Measurements from ENCODE around the gene FBXL20.
"Not testable (repeated sequence)": the region's sequence is repeated elsewhere in the genome, so short reads cannot be mapped to it uniquely, and the experiment has no call there.

Gene FBXL20

DNA sequence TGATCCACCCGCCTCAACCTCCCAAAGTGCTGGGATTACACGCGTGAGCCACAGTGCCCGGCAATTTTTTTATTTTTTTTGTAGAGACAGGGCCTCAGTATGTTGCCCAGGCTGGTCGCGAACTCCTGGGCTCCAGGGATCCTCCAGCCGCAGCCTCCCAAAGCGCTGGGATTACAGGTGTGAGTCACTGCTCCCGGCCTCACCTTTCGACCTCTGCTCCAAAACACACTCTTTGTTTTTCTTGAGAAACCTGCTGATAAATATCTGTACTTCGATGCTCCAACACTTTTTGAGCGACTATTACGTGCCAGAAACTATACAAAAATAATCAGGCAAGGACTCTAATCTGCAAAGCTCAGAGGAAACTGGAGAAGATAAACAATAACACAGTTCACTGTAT, 48.6 kb upstream of the FBXL20 start (continued):
- TF ChIP-seq TCF4 (CRISPR knock-in tag; IDR thresholded peaks at IDR 0.05; ENCODE audit: borderline replicate concordance): no peak
- no peak for TF ChIP-seq ZNF70 (CRISPR knock-in tag; IDR thresholded peaks at IDR 0.05)
- no peak for TF ChIP-seq CSDC2 (CRISPR knock-in tag; IDR thresholded peaks at IDR 0.05)
- no peak for TF ChIP-seq ZNF565 (CRISPR knock-in tag; conservative IDR thresholded peaks at IDR 0.05; ENCODE audit: low read depth)

DNA sequence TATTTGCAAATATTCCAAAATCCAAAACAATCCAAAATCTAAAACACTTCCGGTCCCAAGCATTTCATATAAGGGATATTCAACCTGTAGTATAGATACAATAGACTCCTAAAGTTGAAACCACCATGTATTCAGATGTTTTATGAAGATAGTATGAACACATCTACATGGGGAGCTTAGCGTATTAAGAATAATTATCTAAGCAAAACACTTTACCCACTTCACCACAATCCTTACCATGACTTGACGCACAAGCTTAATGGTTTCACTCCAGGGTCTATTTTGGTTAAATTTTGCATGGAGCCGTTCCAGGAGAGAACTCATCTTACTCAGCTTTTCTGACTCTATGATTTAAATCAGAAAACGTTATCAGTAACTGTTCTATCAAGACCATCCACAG, 46.1 kb upstream of the FBXL20 start:
- ATAC-seq: no peak
- TF ChIP-seq ZFP3 (CRISPR knock-in tag; IDR thresholded peaks at IDR 0.05): no peak
- TF ChIP-seq, protein P1, sequence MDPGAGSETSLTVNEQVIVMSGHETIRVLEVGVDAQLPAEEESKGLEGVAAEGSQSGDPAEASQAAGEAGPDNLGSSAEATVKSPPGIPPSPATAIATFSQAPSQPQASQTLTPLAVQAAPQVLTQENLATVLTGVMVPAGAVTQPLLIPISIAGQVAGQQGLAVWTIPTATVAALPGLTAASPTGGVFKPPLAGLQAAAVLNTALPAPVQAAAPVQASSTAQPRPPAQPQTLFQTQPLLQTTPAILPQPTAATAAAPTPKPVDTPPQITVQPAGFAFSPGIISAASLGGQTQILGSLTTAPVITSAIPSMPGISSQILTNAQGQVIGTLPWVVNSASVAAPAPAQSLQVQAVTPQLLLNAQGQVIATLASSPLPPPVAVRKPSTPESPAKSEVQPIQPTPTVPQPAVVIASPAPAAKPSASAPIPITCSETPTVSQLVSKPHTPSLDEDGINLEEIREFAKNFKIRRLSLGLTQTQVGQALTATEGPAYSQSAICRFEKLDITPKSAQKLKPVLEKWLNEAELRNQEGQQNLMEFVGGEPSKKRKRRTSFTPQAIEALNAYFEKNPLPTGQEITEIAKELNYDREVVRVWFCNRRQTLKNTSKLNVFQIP (CRISPR knock-in tag; IDR thresholded peaks at IDR 0.05; ENCODE audit: borderline replicate concordance, low read depth): no peak
- TF ChIP-seq, protein P2, sequence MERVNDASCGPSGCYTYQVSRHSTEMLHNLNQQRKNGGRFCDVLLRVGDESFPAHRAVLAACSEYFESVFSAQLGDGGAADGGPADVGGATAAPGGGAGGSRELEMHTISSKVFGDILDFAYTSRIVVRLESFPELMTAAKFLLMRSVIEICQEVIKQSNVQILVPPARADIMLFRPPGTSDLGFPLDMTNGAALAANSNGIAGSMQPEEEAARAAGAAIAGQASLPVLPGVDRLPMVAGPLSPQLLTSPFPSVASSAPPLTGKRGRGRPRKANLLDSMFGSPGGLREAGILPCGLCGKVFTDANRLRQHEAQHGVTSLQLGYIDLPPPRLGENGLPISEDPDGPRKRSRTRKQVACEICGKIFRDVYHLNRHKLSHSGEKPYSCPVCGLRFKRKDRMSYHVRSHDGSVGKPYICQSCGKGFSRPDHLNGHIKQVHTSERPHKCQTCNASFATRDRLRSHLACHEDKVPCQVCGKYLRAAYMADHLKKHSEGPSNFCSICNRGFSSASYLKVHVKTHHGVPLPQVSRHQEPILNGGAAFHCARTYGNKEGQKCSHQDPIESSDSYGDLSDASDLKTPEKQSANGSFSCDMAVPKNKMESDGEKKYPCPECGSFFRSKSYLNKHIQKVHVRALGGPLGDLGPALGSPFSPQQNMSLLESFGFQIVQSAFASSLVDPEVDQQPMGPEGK (CRISPR knock-in tag; IDR thresholded peaks at IDR 0.05; ENCODE audit: borderline replicate concordance): no peak
- no peak for TF ChIP-seq ESRRG (CRISPR knock-in tag; IDR thresholded peaks at IDR 0.05)
- TF ChIP-seq RARB (CRISPR knock-in tag; IDR thresholded peaks at IDR 0.05): no peak
- no peak for TF ChIP-seq SNAI2 (CRISPR knock-in tag; IDR thresholded peaks at IDR 0.05)
- TF ChIP-seq ISL1 (CRISPR knock-in tag; IDR thresholded peaks at IDR 0.05): no peak
- TF ChIP-seq BACH2 (CRISPR knock-in tag; IDR thresholded peaks at IDR 0.05; ENCODE audit: borderline replicate concordance): no peak
- no peak for TF ChIP-seq ZNF565 (CRISPR knock-in tag; conservative IDR thresholded peaks at IDR 0.05; ENCODE audit: low read depth)
- TF ChIP-seq ZNF70 (CRISPR knock-in tag; IDR thresholded peaks at IDR 0.05): no peak
- TF ChIP-seq ZC3H10 (CRISPR knock-in tag; IDR thresholded peaks at IDR 0.05): no peak
- TF ChIP-seq ZNF8 (CRISPR knock-in tag; IDR thresholded peaks at IDR 0.05): no peak

DNA sequence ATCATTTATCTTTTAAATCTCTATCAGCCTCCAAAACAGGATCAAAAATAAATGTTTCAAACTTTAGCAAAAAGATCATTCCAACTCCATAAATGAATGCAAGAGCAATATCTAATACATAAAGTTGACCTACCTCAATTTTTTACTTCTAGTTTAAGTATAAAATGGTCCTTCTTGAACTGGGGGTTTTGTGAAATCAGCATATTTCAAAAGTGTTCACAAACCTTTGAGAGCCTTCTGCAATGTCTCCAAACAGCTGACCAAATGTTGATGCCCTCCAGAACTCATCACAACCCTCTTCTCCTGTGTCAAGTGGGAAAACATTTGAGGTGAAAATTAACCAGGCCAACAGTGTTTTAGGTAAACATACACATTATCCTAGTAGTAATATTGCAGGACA, 41.9 kb upstream of the FBXL20 start:
- no peak for TF ChIP-seq CREB5 (CRISPR knock-in tag; IDR thresholded peaks at IDR 0.05; ENCODE audit: low read depth)
- TF ChIP-seq, protein P1 (CRISPR knock-in tag; IDR thresholded peaks at IDR 0.05; ENCODE audit: borderline replicate concordance, low read depth): no peak
- no peak for TF ChIP-seq ZNF8 (CRISPR knock-in tag; IDR thresholded peaks at IDR 0.05)
- TF ChIP-seq CSDC2 (CRISPR knock-in tag; IDR thresholded peaks at IDR 0.05): no peak
- no peak for ATAC-seq

- ATAC-seq: not testable (repeated sequence)
Observed at GRCh38 chr17:39439868-39440267, 38.4 kb upstream of the FBXL20 start.

- no peak for ATAC-seq
Observed at GRCh38 chr17:39429600-39429999, 28.2 kb upstream of the FBXL20 start.

More at GRCh38 chr17:39429600-39429999, 28.2 kb upstream of the FBXL20 start:
- TF ChIP-seq CREB5 (CRISPR knock-in tag; IDR thresholded peaks at IDR 0.05; ENCODE audit: low read depth) (no peak), TOX (CRISPR knock-in tag; IDR thresholded peaks at IDR 0.05; ENCODE audit: borderline replicate concordance) (no peak), CSDC2 (CRISPR knock-in tag; IDR thresholded peaks at IDR 0.05) (no peak), ARNTL (CRISPR knock-in tag; IDR thresholded peaks at IDR 0.05; ENCODE audit: borderline replicate concordance, low read depth) (no peak), TCF4 (CRISPR knock-in tag; IDR thresholded peaks at IDR 0.05; ENCODE audit: borderline replicate concordance) (no peak), OSR1 (CRISPR knock-in tag; IDR thresholded peaks at IDR 0.05) (no peak), RARB (CRISPR knock-in tag; IDR thresholded peaks at IDR 0.05) (no peak), ESRRG (CRISPR knock-in tag; IDR thresholded peaks at IDR 0.05) (no peak), ZFP30 (CRISPR knock-in tag; IDR thresholded peaks at IDR 0.05) (no peak), ZC3H10 (CRISPR knock-in tag; IDR thresholded peaks at IDR 0.05) (no peak)
- TF ChIP-seq, protein P3, sequence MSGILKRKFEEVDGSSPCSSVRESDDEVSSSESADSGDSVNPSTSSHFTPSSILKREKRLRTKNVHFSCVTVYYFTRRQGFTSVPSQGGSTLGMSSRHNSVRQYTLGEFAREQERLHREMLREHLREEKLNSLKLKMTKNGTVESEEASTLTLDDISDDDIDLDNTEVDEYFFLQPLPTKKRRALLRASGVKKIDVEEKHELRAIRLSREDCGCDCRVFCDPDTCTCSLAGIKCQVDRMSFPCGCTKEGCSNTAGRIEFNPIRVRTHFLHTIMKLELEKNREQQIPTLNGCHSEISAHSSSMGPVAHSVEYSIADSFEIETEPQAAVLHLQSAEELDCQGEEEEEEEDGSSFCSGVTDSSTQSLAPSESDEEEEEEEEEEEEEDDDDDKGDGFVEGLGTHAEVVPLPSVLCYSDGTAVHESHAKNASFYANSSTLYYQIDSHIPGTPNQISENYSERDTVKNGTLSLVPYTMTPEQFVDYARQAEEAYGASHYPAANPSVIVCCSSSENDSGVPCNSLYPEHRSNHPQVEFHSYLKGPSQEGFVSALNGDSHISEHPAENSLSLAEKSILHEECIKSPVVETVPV (CRISPR knock-in tag; IDR thresholded peaks at IDR 0.05): no peak
- TF ChIP-seq, protein P4, sequence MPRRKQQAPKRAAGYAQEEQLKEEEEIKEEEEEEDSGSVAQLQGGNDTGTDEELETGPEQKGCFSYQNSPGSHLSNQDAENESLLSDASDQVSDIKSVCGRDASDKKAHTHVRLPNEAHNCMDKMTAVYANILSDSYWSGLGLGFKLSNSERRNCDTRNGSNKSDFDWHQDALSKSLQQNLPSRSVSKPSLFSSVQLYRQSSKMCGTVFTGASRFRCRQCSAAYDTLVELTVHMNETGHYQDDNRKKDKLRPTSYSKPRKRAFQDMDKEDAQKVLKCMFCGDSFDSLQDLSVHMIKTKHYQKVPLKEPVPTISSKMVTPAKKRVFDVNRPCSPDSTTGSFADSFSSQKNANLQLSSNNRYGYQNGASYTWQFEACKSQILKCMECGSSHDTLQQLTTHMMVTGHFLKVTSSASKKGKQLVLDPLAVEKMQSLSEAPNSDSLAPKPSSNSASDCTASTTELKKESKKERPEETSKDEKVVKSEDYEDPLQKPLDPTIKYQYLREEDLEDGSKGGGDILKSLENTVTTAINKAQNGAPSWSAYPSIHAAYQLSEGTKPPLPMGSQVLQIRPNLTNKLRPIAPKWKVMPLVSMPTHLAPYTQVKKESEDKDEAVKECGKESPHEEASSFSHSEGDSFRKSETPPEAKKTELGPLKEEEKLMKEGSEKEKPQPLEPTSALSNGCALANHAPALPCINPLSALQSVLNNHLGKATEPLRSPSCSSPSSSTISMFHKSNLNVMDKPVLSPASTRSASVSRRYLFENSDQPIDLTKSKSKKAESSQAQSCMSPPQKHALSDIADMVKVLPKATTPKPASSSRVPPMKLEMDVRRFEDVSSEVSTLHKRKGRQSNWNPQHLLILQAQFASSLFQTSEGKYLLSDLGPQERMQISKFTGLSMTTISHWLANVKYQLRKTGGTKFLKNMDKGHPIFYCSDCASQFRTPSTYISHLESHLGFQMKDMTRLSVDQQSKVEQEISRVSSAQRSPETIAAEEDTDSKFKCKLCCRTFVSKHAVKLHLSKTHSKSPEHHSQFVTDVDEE (CRISPR knock-in tag; IDR thresholded peaks at IDR 0.05): no peak
